22Rv1 (cell line): ENCODE measurements around the gene GPRIN1.

ENCODE experiments used
- ZFX ChIP-seq: fragments of 450-650 bp; IDR thresholded peaks from 2 replicates; pipeline ENCODE4 v1.6.1; 2017; ENCODE audit warnings: antibody characterized with exemption, borderline replicate concordance
- TF ChIP-seq, protein P1 (sequence below): fragments of 450-650 bp; IDR thresholded peaks from 2 replicates; pipeline ENCODE4 v1.5.1; 2017; ENCODE audit warnings: mild to moderate bottlenecking

DNA sequence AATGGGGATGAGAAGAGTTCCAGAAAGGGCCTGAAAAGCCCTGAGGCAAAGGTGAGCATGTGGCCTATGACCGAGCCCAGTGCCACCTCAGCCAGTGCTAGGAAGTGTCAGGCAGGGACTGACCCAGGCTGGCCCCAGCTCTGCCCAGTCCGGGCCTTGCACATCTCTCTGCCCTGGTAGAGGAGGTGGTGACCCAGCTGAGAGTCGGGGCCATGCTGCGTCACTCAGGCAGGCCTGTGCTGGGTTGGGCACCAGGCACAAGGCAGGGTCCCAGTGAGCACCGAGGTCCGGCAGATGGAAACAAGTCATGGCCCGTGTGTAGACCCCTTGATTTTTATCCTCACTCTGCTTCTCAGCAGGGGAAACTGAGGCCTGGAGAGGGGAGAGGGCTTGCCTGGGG, 60.1 kb downstream of the GPRIN1 start:
- TF ChIP-seq, protein P1, sequence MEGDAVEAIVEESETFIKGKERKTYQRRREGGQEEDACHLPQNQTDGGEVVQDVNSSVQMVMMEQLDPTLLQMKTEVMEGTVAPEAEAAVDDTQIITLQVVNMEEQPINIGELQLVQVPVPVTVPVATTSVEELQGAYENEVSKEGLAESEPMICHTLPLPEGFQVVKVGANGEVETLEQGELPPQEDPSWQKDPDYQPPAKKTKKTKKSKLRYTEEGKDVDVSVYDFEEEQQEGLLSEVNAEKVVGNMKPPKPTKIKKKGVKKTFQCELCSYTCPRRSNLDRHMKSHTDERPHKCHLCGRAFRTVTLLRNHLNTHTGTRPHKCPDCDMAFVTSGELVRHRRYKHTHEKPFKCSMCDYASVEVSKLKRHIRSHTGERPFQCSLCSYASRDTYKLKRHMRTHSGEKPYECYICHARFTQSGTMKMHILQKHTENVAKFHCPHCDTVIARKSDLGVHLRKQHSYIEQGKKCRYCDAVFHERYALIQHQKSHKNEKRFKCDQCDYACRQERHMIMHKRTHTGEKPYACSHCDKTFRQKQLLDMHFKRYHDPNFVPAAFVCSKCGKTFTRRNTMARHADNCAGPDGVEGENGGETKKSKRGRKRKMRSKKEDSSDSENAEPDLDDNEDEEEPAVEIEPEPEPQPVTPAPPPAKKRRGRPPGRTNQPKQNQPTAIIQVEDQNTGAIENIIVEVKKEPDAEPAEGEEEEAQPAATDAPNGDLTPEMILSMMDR, result no peak
- no peak for TF ChIP-seq ZFX
